Measurements from ENCODE around the gene CABLES2.

CABLES2 gene

DNA sequence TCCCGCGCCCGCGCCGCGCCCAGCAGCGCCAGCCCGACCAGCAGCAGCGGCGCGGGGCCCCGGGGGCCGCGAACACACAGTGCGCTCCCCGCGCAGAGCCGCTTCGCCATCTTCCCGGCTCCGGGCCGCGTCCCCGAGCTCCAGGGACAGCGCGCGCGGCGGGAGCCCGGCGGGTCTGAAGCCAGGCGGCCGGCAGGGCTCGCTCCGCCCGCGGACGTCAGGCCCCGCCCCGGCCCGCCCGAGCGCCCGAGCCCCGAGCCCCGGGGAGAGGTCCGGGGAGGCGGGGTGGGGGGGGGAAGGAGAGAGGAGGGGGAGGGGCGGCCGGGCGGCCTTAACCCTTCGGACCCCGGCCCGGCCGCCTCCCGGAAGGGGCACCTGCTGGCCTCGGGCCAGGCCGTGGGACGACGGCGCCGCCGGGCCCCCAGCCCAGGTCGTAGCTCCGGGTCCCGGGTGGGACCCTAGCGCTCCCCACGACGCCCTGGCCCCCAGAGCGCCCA is 39.9 kb downstream of the CABLES2 start, which contains the start of gene LAMA5:
Gene LAMA5, minus strand, starts transcription at position 177 of the 497 bp plus-strand sequence. Its CDS starts 67 bp downstream, at position 110.
- Mint-ChIP-seq H3K9me3 (no peaks in the 10 kb centered on the region), H3K4me1 (no peaks in the 10 kb centered on the region), H3K4me3 (peak within 1 kb of the TSS; percentile 52), H3K27me3 (peaks cover 16% of the 10 kb centered on the region), H3K27ac (no peak within 1 kb of the TSS), H3K36me3 (no peaks in the 10 kb centered on the region)

- Mint-ChIP-seq H3K9me3 (no peaks in the 10 kb centered on the region), H3K27me3 (peaks cover 16% of the 10 kb centered on the region), H3K4me3 (no peak overlapping the region), H3K4me1 (no peaks in the 10 kb centered on the region), H3K36me3 (no peaks in the 10 kb centered on the region), H3K27ac (no peak overlapping the region)
These were observed 40.5 kb downstream of the CABLES2 start for GRCh38 chr20:62366370-62367135.

DNA sequence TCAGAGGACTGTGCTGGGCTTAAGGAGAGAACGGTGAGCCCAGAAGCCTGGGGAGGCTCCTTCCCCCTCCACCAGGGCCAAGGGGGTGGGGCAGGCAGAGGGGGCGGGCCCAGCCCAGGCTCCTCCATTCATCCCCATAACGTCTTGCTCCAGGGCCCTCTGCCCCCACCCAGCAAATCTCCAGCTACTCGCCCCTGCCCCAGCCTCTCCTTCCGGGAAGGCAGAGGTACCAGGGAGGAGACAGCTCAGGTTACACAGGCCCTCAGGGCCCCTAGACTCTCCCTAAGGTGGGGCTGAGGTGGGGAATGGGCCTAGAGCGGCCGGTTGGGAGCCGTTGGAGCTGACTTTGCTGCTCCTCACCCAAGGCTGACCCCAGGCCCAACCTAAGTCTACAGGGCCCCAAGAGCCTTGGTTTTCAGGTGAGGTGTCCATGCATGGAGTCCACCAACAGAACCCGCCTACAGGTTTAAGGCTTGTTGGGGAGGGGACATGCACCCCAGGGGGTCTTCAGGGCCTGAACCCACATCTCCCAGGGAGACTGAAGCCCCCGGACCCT is 41.2 kb downstream of the CABLES2 start:
- H3K4me3 Mint-ChIP-seq = no peak overlapping the region
- H3K27me3 Mint-ChIP-seq = peaks cover 16% of the 10 kb centered on the region
- no peaks in the 10 kb centered on the region for H3K4me1 Mint-ChIP-seq
- no peaks in the 10 kb centered on the region for H3K36me3 Mint-ChIP-seq
- H3K27ac Mint-ChIP-seq = no peak overlapping the region
- H3K9me3 Mint-ChIP-seq = no peaks in the 10 kb centered on the region

- Mint-ChIP-seq H3K27ac (no peak overlapping the region), H3K9me3 (no peaks in the 10 kb centered on the region), H3K36me3 (no peaks in the 10 kb centered on the region), H3K4me1 (no peaks in the 10 kb centered on the region), H3K27me3 (peaks cover 16% of the 10 kb centered on the region), H3K4me3 (peak overlapping the region; percentile 52)
These were observed 42.0 kb downstream of the CABLES2 start for GRCh38 chr20:62364911-62365736.

GRCh38 chr20:62363920-62364851 is 42.9 kb downstream of the CABLES2 start:
- peak overlapping the region; percentile 17 for H3K27ac Mint-ChIP-seq
- H3K4me1 Mint-ChIP-seq = no peaks in the 10 kb centered on the region
- H3K9me3 Mint-ChIP-seq = no peaks in the 10 kb centered on the region
- peaks cover 13% of the 10 kb centered on the region for H3K27me3 Mint-ChIP-seq
- no peaks in the 10 kb centered on the region for H3K36me3 Mint-ChIP-seq
- no peak overlapping the region for H3K4me3 Mint-ChIP-seq

- Mint-ChIP-seq H3K36me3 (no peaks in the 10 kb centered on the region), H3K9me3 (no peaks in the 10 kb centered on the region), H3K27me3 (peaks cover 11% of the 10 kb centered on the region), H3K4me1 (no peaks in the 10 kb centered on the region), H3K27ac (no peak overlapping the region), H3K4me3 (no peak overlapping the region)
These were observed 43.8 kb downstream of the CABLES2 start for GRCh38 chr20:62362991-62363919.

DNA sequence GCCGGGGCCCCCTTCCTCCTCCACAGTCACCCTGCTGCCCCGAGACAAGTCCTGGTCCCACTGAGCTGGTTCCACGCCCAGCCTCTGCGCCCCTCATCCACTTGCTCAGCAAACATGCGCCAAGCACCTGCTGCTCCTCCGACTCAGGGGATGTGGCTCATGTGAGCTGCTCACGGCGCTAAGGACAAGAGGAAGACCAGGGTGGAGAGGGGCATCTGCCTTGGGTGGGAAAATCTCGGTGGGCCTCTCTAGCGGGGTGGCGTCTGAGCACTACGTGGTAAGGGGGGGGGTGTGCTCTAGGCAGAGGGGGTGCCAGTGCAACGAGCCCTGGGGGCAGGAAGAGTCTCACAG is 44.5 kb downstream of the CABLES2 start:
- no peaks in the 10 kb centered on the region for H3K4me1 Mint-ChIP-seq
- no peak overlapping the region for H3K27ac Mint-ChIP-seq
- H3K9me3 Mint-ChIP-seq = no peaks in the 10 kb centered on the region
- H3K27me3 Mint-ChIP-seq = peaks cover 11% of the 10 kb centered on the region
- no peaks in the 10 kb centered on the region for H3K36me3 Mint-ChIP-seq
- H3K4me3 Mint-ChIP-seq = no peak overlapping the region

GRCh38 chr20:62361799-62362589 is 45.1 kb downstream of the CABLES2 start:
- H3K36me3 Mint-ChIP-seq = no peaks in the 10 kb centered on the region

GRCh38 chr20:62360854-62361798 is 46.0 kb downstream of the CABLES2 start:
- no peaks in the 10 kb centered on the region for H3K4me1 Mint-ChIP-seq
- no peaks in the 10 kb centered on the region for H3K36me3 Mint-ChIP-seq
- no peak overlapping the region for H3K4me3 Mint-ChIP-seq
- no peak overlapping the region for H3K27ac Mint-ChIP-seq
- H3K9me3 Mint-ChIP-seq = no peaks in the 10 kb centered on the region
- peaks cover 11% of the 10 kb centered on the region for H3K27me3 Mint-ChIP-seq

More at GRCh38 chr20:62361799-62362589, 45.1 kb downstream of the CABLES2 start:
- peaks cover 11% of the 10 kb centered on the region for H3K27me3 Mint-ChIP-seq
- H3K27ac Mint-ChIP-seq = no peak overlapping the region
- no peaks in the 10 kb centered on the region for H3K9me3 Mint-ChIP-seq
- H3K4me3 Mint-ChIP-seq = no peak overlapping the region
- no peaks in the 10 kb centered on the region for H3K4me1 Mint-ChIP-seq

GRCh38 chr20:62359491-62360121 is 47.5 kb downstream of the CABLES2 start:
- Mint-ChIP-seq H3K9me3 (no peaks in the 10 kb centered on the region), H3K36me3 (no peaks in the 10 kb centered on the region), H3K4me1 (no peaks in the 10 kb centered on the region), H3K27me3 (peaks cover 4% of the 10 kb centered on the region), H3K4me3 (no peak overlapping the region), H3K27ac (no peak overlapping the region)

DNA sequence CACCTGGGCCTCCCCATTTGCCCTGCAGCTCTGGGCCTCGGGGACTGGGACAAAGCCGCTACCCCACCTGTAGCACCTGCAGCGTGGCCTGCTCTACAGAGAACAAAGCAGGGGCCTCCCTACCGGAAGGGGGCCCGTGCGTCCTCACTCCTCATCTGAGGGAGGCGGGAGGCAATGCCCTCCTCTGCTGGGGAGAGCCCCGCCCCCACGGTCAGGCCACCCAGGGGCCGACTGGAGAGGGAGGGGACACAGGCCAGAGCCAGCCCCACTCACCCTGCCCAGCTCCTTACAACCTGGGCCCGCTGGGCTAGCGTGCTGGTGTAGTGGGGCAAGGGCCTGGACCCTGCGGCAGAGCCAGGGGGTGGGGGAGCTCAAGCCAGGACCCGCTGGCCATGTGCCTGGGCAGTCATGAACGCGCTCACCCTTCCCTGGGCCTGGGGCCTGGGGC is 48.0 kb downstream of the CABLES2 start:
- Mint-ChIP-seq H3K36me3 (no peaks in the 10 kb centered on the region), H3K4me1 (no peaks in the 10 kb centered on the region), H3K27ac (no peak overlapping the region)

More for the DNA sequence above, 48.0 kb downstream of the CABLES2 start:
- Mint-ChIP-seq H3K9me3 (no peaks in the 10 kb centered on the region), H3K27me3 (peaks cover 4% of the 10 kb centered on the region), H3K4me3 (no peak overlapping the region)
